Left ventricle myocardium superior (tissue), 1 donor: ENCODE results near the gene ZNF280B. TPM values are rescaled to one million over a fixed set of nuclear protein-coding genes. Genes with fewer than 3 reads are reported as not detected.
"Not testable (repeated sequence)": the region's sequence is repeated elsewhere in the genome, so short reads cannot be mapped to it uniquely, and the experiment has no call there.

Experiments used
- ATAC-seq: fragments of 200-7000 bp; cut with Tn5 transposase; one replicate; pipeline ENCODE4 v1.9.1; 2020; ENCODE audit warnings: mild to moderate bottlenecking, moderate library complexity
- DNase-seq: peaks from one replicate; pipeline ENCODE4 v3.0.0-alpha.2; 2020
- intact Hi-C: fragments of 100-400 bp; cut with micrococcal nuclease; formaldehyde crosslinking; loops from one replicate; pipeline ENCODE4 v1.11.0; 2022
- total RNA-seq: library from RNA; stranded (reverse); fragmentation: NEBNext Ultra II Directional; extraction: Animal tissue kit (Norgen Biotek cat#: 25700); gene quantifications from one replicate; pipeline ENCODE4 v1.2.1, GENCODE V29; 2021
- donor health status: DM: no; HTN: yes; CAD: no; lungs with severe emphysema.

Gene ZNF280B
- total RNA-seq, 1 donor from 2014 or later, result 0.62 TPM

- no peak for ATAC-seq
- intact Hi-C loops, result no loop called here
- no peak for DNase-seq
Observed at GRCh38 chr22:22449819-22450218, 58.7 kb downstream of the ZNF280B start.

GRCh38 chr22:22446517-22446916, 62.0 kb downstream of the ZNF280B start:
- intact Hi-C loops, result no loop called here
- DNase-seq (no peak), ATAC-seq (no peak)

- ATAC-seq, intact Hi-C loops: not testable (repeated sequence)
Observed at GRCh38 chr22:22444007-22444589, 64.4 kb downstream of the ZNF280B start.

GRCh38 chr22:22442928-22443709, 65.4 kb downstream of the ZNF280B start:
- ATAC-seq, result no peak
- no peak for DNase-seq
- intact Hi-C loops, result no loop called here

More at GRCh38 chr22:22444007-22444589, 64.4 kb downstream of the ZNF280B start:
- DNase-seq, result not testable (repeated sequence)

GRCh38 chr22:22441626-22442025, 66.9 kb downstream of the ZNF280B start:
- ATAC-seq, intact Hi-C loops, DNase-seq: not testable (repeated sequence)

- intact Hi-C loops, result no loop called here
- ATAC-seq, result no peak
- DNase-seq, result no peak
Observed at GRCh38 chr22:22440188-22440587, 68.4 kb downstream of the ZNF280B start.

Other genes with a start within 250 kb of the ZNF280B start
- not detected for gene ZNF280A, start 11.5 kb upstream of the ZNF280B start, total RNA-seq
- gene PRAME, start 50.5 kb upstream of the ZNF280B start, total RNA-seq, result not detected
- not detected for gene GGTLC2, start 135.9 kb upstream of the ZNF280B start, total RNA-seq